ENCODE data around the gene PDZRN3. TPM values are rescaled to one million over a fixed set of nuclear protein-coding genes. Genes with fewer than 3 reads are reported as not detected.

PDZRN3 gene
- total and polyA plus RNA-seq, 3 experiments from 2014 or later: not detected

GRCh38 chr3:73661265-73661664 lies 36.5 kb upstream of the PDZRN3 start:
- no peaks in the 10 kb centered on the region for H3K27me3 ChIP-seq (ENCODE audit: insufficient read depth, low read length, poor library complexity, severe bottlenecking)
- Mint-ChIP-seq H3K4me1 (no peaks in the 10 kb centered on the region), H3K36me3 (no peaks in the 10 kb centered on the region), H3K27ac (no peak overlapping the region), H3K4me3 (no peak overlapping the region), H3K9me3 (peaks cover 2 to 6% (median 2%) of the 10 kb centered on the region in 5 donors), H3K27me3 (no peaks in the 10 kb centered on the region)
- H3K9me3 ChIP-seq (ENCODE audit: low read length): no peaks in the 10 kb centered on the region
- no peaks in the 10 kb centered on the region for H3K36me3 ChIP-seq (ENCODE audit: insufficient read depth, low read length)
- H3K4me1 ChIP-seq (ENCODE audit: insufficient read depth, low read length): no peaks in the 10 kb centered on the region
- ChIA-PET POLR2A (no interaction called here), CTCF (no interaction called here)
- no peak overlapping the region for H3K4me3 ChIP-seq (ENCODE audit: low read length)
- H3K27ac ChIP-seq (ENCODE audit: low read depth, low read length): no peak overlapping the region
- no peak for DNase-seq

- no peak for DNase-seq
- Histone ChIP-seq H3K4me1 (ENCODE audit: insufficient read depth, low read length) (no peaks in the 10 kb centered on the region), H3K27ac (ENCODE audit: low read depth, low read length) (no peak overlapping the region), H3K4me3 (ENCODE audit: low read length) (no peak overlapping the region), H3K36me3 (ENCODE audit: insufficient read depth, low read length) (no peaks in the 10 kb centered on the region), H3K9me3 (ENCODE audit: low read length) (no peaks in the 10 kb centered on the region), H3K27me3 (ENCODE audit: insufficient read depth, low read length, poor library complexity, severe bottlenecking) (no peaks in the 10 kb centered on the region)
- H3K4me3 Mint-ChIP-seq: no peak overlapping the region
- H3K27ac Mint-ChIP-seq: no peak overlapping the region
- no peaks in the 10 kb centered on the region for H3K4me1 Mint-ChIP-seq
- CTCF ChIA-PET: no interaction called here
- H3K9me3 Mint-ChIP-seq: peaks cover 0 to 9% (median 5%) of the 10 kb centered on the region in 5 donors
- H3K36me3 Mint-ChIP-seq: no peaks in the 10 kb centered on the region
- POLR2A ChIA-PET: no interaction called here
- no peaks in the 10 kb centered on the region for H3K27me3 Mint-ChIP-seq
These were observed 33.5 kb upstream of the PDZRN3 start for GRCh38 chr3:73658227-73658626.

DNA sequence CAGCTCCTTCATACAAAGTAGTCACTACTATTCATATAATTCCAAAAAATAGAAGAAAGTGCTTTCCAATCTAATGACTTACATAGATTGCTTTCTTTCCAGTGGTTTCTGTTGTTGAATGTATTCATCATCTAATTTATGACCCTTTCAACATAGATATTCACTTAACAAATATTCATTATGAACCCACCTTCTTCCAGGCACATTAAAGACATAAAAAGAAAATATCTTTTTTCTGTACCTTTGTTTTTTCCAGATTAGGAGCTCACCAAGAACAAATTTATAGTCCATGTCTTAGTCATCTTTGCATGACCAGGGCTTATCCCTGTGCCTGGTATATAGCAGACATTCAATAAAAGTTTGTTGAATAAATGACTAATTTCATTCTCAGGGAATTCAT lies 32.4 kb upstream of the PDZRN3 start:
- POLR2A ChIA-PET: no interaction called here
- Mint-ChIP-seq H3K4me3 (no peak overlapping the region), H3K4me1 (no peaks in the 10 kb centered on the region), H3K9me3 (peaks cover 0 to 9% (median 5%) of the 10 kb centered on the region in 5 donors), H3K27me3 (no peaks in the 10 kb centered on the region), H3K36me3 (no peaks in the 10 kb centered on the region), H3K27ac (no peak overlapping the region)
- H3K4me3 ChIP-seq (ENCODE audit: low read length): no peak overlapping the region
- H3K27me3 ChIP-seq (ENCODE audit: insufficient read depth, low read length, poor library complexity, severe bottlenecking): no peaks in the 10 kb centered on the region
- no peaks in the 10 kb centered on the region for H3K4me1 ChIP-seq (ENCODE audit: insufficient read depth, low read length)
- H3K36me3 ChIP-seq (ENCODE audit: insufficient read depth, low read length): no peaks in the 10 kb centered on the region
- no peaks in the 10 kb centered on the region for H3K9me3 ChIP-seq (ENCODE audit: low read length)
- no peak overlapping the region for H3K27ac ChIP-seq (ENCODE audit: low read depth, low read length)
- DNase-seq: no peak
- CTCF ChIA-PET: no interaction called here

GRCh38 chr3:73656241-73656890 lies 31.6 kb upstream of the PDZRN3 start:
- no peak overlapping the region for H3K27ac ChIP-seq (ENCODE audit: low read depth, low read length)
- no peaks in the 10 kb centered on the region for H3K36me3 ChIP-seq (ENCODE audit: insufficient read depth, low read length)
- H3K4me3 ChIP-seq (ENCODE audit: low read length): no peak overlapping the region
- no peaks in the 10 kb centered on the region for H3K9me3 ChIP-seq (ENCODE audit: low read length)
- Mint-ChIP-seq H3K27me3 (no peaks in the 10 kb centered on the region), H3K4me1 (no peaks in the 10 kb centered on the region), H3K9me3 (peaks cover 0 to 9% (median 4%) of the 10 kb centered on the region in 5 donors), H3K27ac (no peak overlapping the region), H3K36me3 (no peaks in the 10 kb centered on the region), H3K4me3 (no peak overlapping the region)
- no peaks in the 10 kb centered on the region for H3K27me3 ChIP-seq (ENCODE audit: insufficient read depth, low read length, poor library complexity, severe bottlenecking)
- ChIA-PET CTCF (no interaction called here), POLR2A (no interaction called here)
- DNase-seq: no peak
- no peaks in the 10 kb centered on the region for H3K4me1 ChIP-seq (ENCODE audit: insufficient read depth, low read length)

- no peak overlapping the region for H3K4me3 Mint-ChIP-seq
- peaks cover 0 to 9% (median 4%) of the 10 kb centered on the region in 5 donors for H3K9me3 Mint-ChIP-seq
- no peaks in the 10 kb centered on the region for H3K9me3 ChIP-seq (ENCODE audit: low read length)
- H3K4me1 ChIP-seq (ENCODE audit: insufficient read depth, low read length): no peaks in the 10 kb centered on the region
- DNase-seq: no peak
- H3K4me1 Mint-ChIP-seq: no peaks in the 10 kb centered on the region
- H3K27ac Mint-ChIP-seq: no peak overlapping the region
- POLR2A ChIA-PET: no interaction called here
- no peaks in the 10 kb centered on the region for H3K36me3 Mint-ChIP-seq
- H3K36me3 ChIP-seq (ENCODE audit: insufficient read depth, low read length): no peaks in the 10 kb centered on the region
- H3K27me3 Mint-ChIP-seq: no peaks in the 10 kb centered on the region
- CTCF ChIA-PET: no interaction called here
- H3K4me3 ChIP-seq (ENCODE audit: low read length): no peak overlapping the region
- H3K27ac ChIP-seq (ENCODE audit: low read depth, low read length): no peak overlapping the region
- no peaks in the 10 kb centered on the region for H3K27me3 ChIP-seq (ENCODE audit: insufficient read depth, low read length, poor library complexity, severe bottlenecking)
These were observed 30.5 kb upstream of the PDZRN3 start for GRCh38 chr3:73655197-73655596.

- Histone ChIP-seq H3K4me3 (ENCODE audit: low read length) (no peak overlapping the region), H3K4me1 (ENCODE audit: insufficient read depth, low read length) (no peaks in the 10 kb centered on the region), H3K27ac (ENCODE audit: low read depth, low read length) (no peak overlapping the region), H3K27me3 (ENCODE audit: insufficient read depth, low read length, poor library complexity, severe bottlenecking) (no peaks in the 10 kb centered on the region), H3K9me3 (ENCODE audit: low read length) (no peaks in the 10 kb centered on the region), H3K36me3 (ENCODE audit: insufficient read depth, low read length) (no peaks in the 10 kb centered on the region)
- Mint-ChIP-seq H3K36me3 (no peaks in the 10 kb centered on the region), H3K4me1 (no peaks in the 10 kb centered on the region), H3K9me3 (peaks cover 0 to 9% (median 0%) of the 10 kb centered on the region in 5 donors), H3K27me3 (no peaks in the 10 kb centered on the region), H3K4me3 (no peak overlapping the region), H3K27ac (no peak overlapping the region)
- ChIA-PET CTCF (no interaction called here), POLR2A (no interaction called here)
- DNase-seq: no peak
These were observed 29.1 kb upstream of the PDZRN3 start for GRCh38 chr3:73653877-73654276.

- no peaks in the 10 kb centered on the region for H3K36me3 ChIP-seq (ENCODE audit: insufficient read depth, low read length)
- no peaks in the 10 kb centered on the region for H3K4me1 ChIP-seq (ENCODE audit: insufficient read depth, low read length)
- Mint-ChIP-seq H3K27ac (no peak overlapping the region), H3K4me1 (no peaks in the 10 kb centered on the region), H3K9me3 (peaks cover 0 to 9% (median 0%) of the 10 kb centered on the region in 5 donors), H3K36me3 (no peaks in the 10 kb centered on the region), H3K4me3 (no peak overlapping the region), H3K27me3 (no peaks in the 10 kb centered on the region)
- no peak for DNase-seq
- H3K9me3 ChIP-seq (ENCODE audit: low read length): no peaks in the 10 kb centered on the region
- no peak overlapping the region for H3K27ac ChIP-seq (ENCODE audit: low read depth, low read length)
- POLR2A ChIA-PET: no interaction called here
- no peak overlapping the region for H3K4me3 ChIP-seq (ENCODE audit: low read length)
- CTCF ChIA-PET: no interaction called here
- H3K27me3 ChIP-seq (ENCODE audit: insufficient read depth, low read length, poor library complexity, severe bottlenecking): no peaks in the 10 kb centered on the region
These were observed 28.6 kb upstream of the PDZRN3 start for GRCh38 chr3:73653351-73653750.

GRCh38 chr3:73652896-73653295 lies 28.2 kb upstream of the PDZRN3 start:
- no peak overlapping the region for H3K27ac Mint-ChIP-seq
- Histone ChIP-seq H3K9me3 (ENCODE audit: low read length) (no peaks in the 10 kb centered on the region), H3K4me3 (ENCODE audit: low read length) (no peak overlapping the region), H3K27ac (ENCODE audit: low read depth, low read length) (no peak overlapping the region), H3K27me3 (ENCODE audit: insufficient read depth, low read length, poor library complexity, severe bottlenecking) (no peaks in the 10 kb centered on the region), H3K4me1 (ENCODE audit: insufficient read depth, low read length) (no peaks in the 10 kb centered on the region), H3K36me3 (ENCODE audit: insufficient read depth, low read length) (no peaks in the 10 kb centered on the region)
- no peaks in the 10 kb centered on the region for H3K4me1 Mint-ChIP-seq
- ChIA-PET POLR2A (no interaction called here), CTCF (no interaction called here)
- no peak for DNase-seq
- H3K4me3 Mint-ChIP-seq: no peak overlapping the region
- H3K36me3 Mint-ChIP-seq: no peaks in the 10 kb centered on the region
- H3K9me3 Mint-ChIP-seq: peaks cover 0 to 9% (median 0%) of the 10 kb centered on the region in 5 donors
- no peaks in the 10 kb centered on the region for H3K27me3 Mint-ChIP-seq

DNA sequence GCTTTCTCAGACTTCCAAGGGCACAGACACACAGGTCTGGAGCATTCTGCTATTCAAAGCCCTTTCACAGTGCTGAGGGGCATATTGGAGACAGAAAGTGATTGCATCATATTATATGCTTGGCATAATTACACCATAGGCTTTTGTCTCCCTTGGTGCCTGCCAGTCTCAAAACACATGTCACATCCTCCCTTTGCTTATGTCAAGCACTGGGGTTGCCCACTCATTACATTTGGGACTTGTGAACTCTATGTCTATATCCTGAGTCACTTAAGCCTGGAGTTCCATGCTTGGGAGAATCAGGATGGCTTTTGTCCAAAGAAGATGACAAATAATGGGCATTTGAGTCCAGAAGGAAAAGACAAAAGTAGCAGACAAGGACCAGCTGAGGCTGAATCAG lies 12.3 kb upstream of the PDZRN3 start:
- Mint-ChIP-seq H3K36me3 (no peaks in the 10 kb centered on the region), H3K4me3 (no peak overlapping the region), H3K27me3 (no peaks in the 10 kb centered on the region), H3K27ac (no peak overlapping the region), H3K9me3 (peaks cover 0 to 3% (median 0%) of the 10 kb centered on the region in 5 donors), H3K4me1 (no peaks in the 10 kb centered on the region)
- no peak overlapping the region for H3K4me3 ChIP-seq (ENCODE audit: low read length)
- H3K27ac ChIP-seq (ENCODE audit: low read depth, low read length): no peak overlapping the region
- H3K27me3 ChIP-seq (ENCODE audit: insufficient read depth, low read length, poor library complexity, severe bottlenecking): no peaks in the 10 kb centered on the region
- no peaks in the 10 kb centered on the region for H3K4me1 ChIP-seq (ENCODE audit: insufficient read depth, low read length)
- no peaks in the 10 kb centered on the region for H3K9me3 ChIP-seq (ENCODE audit: low read length)
- ChIA-PET POLR2A (no interaction called here), CTCF (no interaction called here)
- no peaks in the 10 kb centered on the region for H3K36me3 ChIP-seq (ENCODE audit: insufficient read depth, low read length)
- no peak for DNase-seq

All from CD8-positive, alpha-beta memory T cell (primary cell).